A549 (cell line): ENCODE results near the gene HSPA1A. TPM values are rescaled to one million over a fixed set of nuclear protein-coding genes. Genes with fewer than 3 reads are reported as not detected.

Source experiments
- ATAC-seq, 2 experiments: fragments of 200-7000 bp in 1 of 2; fragments of >200 bp in 1 of 2; cut with Nextera tagmentation in 1 of 2; cut with Tn5 transposase in 1 of 2; 3 replicates each; pipeline versions ENCODE4 v1.8.0 to v1.9.1; 2018 to 2020; ENCODE audit warnings: mild to moderate bottlenecking in 1 of 2, moderate library complexity in 1 of 2
- CTCF ChIA-PET: fragments of 300-600 bp; sonication (Branson Sonifier 250); formaldehyde crosslinking; extraction: SDS; loops from one replicate; lab custom pipeline; 2021; ENCODE audit warnings: antibody characterized with exemption, inconsistent platforms; lab: Yijun Ruan, JAX
- POLR2A ChIA-PET: fragments of 350-600 bp; formaldehyde crosslinking; extraction: SDS; loops from one replicate; lab custom pipeline; 2021; ENCODE audit warnings: antibody characterized with exemption, inconsistent platforms; lab: Yijun Ruan, JAX
- DNase-seq, 2 experiments: peaks; one replicate each; pipeline versions ENCODE4 v3.0.0 to v3.0.0-alpha.2; 2011 to 2016; ENCODE audit warnings: low read depth in 1 of 2, low spot score in 1 of 2
- FAIRE-seq: peaks from 2 replicates; lab custom pipeline; 2011; peaks lifted over from hg19 to GRCh38; lab: Jason Lieb, UNC
- H3K27ac ChIP-seq, 2 experiments: fragments of >200 bp; sonication (Bioruptor Twin); formaldehyde crosslinking; 3 replicates each; pipeline ENCODE4 v1.5.1; 2016 to 2017
- H3K4me1 ChIP-seq: fragments of >200 bp; sonication (Bioruptor Twin); formaldehyde crosslinking; 3 replicates; pipeline ENCODE4 v1.6.1; 2016
- H3K4me2 ChIP-seq: fragments of >200 bp; sonication (Bioruptor Twin); formaldehyde crosslinking; 3 replicates; pipeline ENCODE4 v1.6.1; 2016
- H3K4me3 ChIP-seq: fragments of >200 bp; sonication (Bioruptor Twin); formaldehyde crosslinking; 3 replicates; pipeline ENCODE4 v1.5.1; 2016
- H3K9me3 ChIP-seq: fragments of >200 bp; sonication (Bioruptor Twin); formaldehyde crosslinking; 3 replicates; pipeline ENCODE4 v1.6.1; 2016
- CBX2 ChIP-seq: fragments of 200-600 bp; sonication (generic); IDR thresholded peaks from 2 replicates; pipeline ENCODE4 v1.6.1; 2016; ENCODE audit warnings: low read depth, mild to moderate bottlenecking, borderline replicate concordance
- CEBPB ChIP-seq, 2 experiments: fragments of >200 bp in 1 of 2; sonication (Bioruptor Twin) in 1 of 2; formaldehyde crosslinking in 1 of 2; IDR thresholded peaks; 2 replicates each; pipeline ENCODE4 v1.6.1; 2012 to 2016
- CHD2 ChIP-seq: fragments of 150-350 bp; IDR thresholded peaks from 2 replicates; pipeline ENCODE4 v1.6.1; 2014; ENCODE audit warnings: low read length; ENCODE audit not compliant: partially characterized antibody
- CHD4 ChIP-seq: fragments of 200-600 bp; sonication (generic); IDR thresholded peaks from 2 replicates; pipeline ENCODE4 v1.6.1; 2016; ENCODE audit warnings: antibody characterized with exemption, mild to moderate bottlenecking, borderline replicate concordance
- EHF ChIP-seq: fragments of 250-450 bp; sonication (Bioruptor Pico); IDR thresholded peaks from 2 replicates; pipeline ENCODE4 v1.5.0; 2020; ENCODE audit warnings: mild to moderate bottlenecking
- FOSL2 ChIP-seq, 2 experiments: fragments of 450-650 bp in 1 of 2; fragments of >200 bp in 1 of 2; sonication (Bioruptor Twin) in 1 of 2; formaldehyde crosslinking; IDR thresholded peaks; 2 replicates each; pipeline versions ENCODE4 v1.5.0 to v1.6.1; 2016 to 2020; ENCODE audit warnings: mild to moderate bottlenecking in 1 of 2, moderate library complexity in 1 of 2
- JUN ChIP-seq, 2 experiments: fragments of >200 bp; sonication (Bioruptor Twin); formaldehyde crosslinking; IDR thresholded peaks; 2 replicates in 1 of 2; 3 replicates in 1 of 2; pipeline ENCODE4 v1.6.1; 2016 to 2017
- MAZ ChIP-seq: fragments of 150-350 bp; IDR thresholded peaks from 2 replicates; pipeline ENCODE4 v1.6.1; 2014; ENCODE audit warnings: antibody characterized with exemption, low read depth, low read length, borderline replicate concordance
- NFE2L2 ChIP-seq: fragments of 150-350 bp; conservative IDR thresholded peaks from 2 replicates; pipeline ENCODE4 v1.6.1; 2014; ENCODE audit warnings: low read length
- NPAS2 ChIP-seq: fragments of 250-450 bp; sonication (Bioruptor Pico); IDR thresholded peaks from 2 replicates; pipeline ENCODE4 v1.8.0; 2022; ENCODE audit warnings: mild to moderate bottlenecking, moderate library complexity, borderline replicate concordance
- PHF8 ChIP-seq: fragments of 200-600 bp; sonication (generic); IDR thresholded peaks from 2 replicates; pipeline ENCODE4 v1.6.1; 2016; ENCODE audit warnings: low read depth, mild to moderate bottlenecking, antibody characterized with exemption, moderate library complexity, borderline replicate concordance
- POLR2AphosphoS2 ChIP-seq: conservative IDR thresholded peaks from 2 replicates; pipeline ENCODE4 v1.6.1; 2012; ENCODE audit warnings: low read length, improper control_type of control experiment, inconsistent platforms
- RFX5 ChIP-seq: fragments of 450-650 bp; IDR thresholded peaks from 2 replicates; pipeline ENCODE4 v1.7.1; 2014; ENCODE audit warnings: antibody characterized with exemption, mild to moderate bottlenecking, moderate library complexity
- SMC3 ChIP-seq: fragments of >200 bp; sonication (Bioruptor Twin); formaldehyde crosslinking; IDR thresholded peaks from 3 replicates; pipeline ENCODE4 v1.6.1; 2018; ENCODE audit warnings: inconsistent platforms
- SREBF2 ChIP-seq: fragments of 450-650 bp; IDR thresholded peaks from 2 replicates; pipeline ENCODE4 v1.6.1; 2014; ENCODE audit warnings: mild to moderate bottlenecking, moderate library complexity
- TFCP2L1 ChIP-seq: fragments of 250-450 bp; sonication (Bioruptor Pico); IDR thresholded peaks from 2 replicates; pipeline ENCODE4 v1.5.0; 2021; ENCODE audit warnings: mild to moderate bottlenecking
- ZFP36 ChIP-seq: fragments of 450-650 bp; IDR thresholded peaks from 2 replicates; pipeline ENCODE4 v1.6.1; 2014; ENCODE audit warnings: borderline replicate concordance; ENCODE audit not compliant: partially characterized antibody
- WGBS: methylation state at CpG from one replicate; pipeline ENCODE4 v1.1.6; 2017; ENCODE audit errors: missing lambda C conversion rate; 5-methylcytosine and 5-hydroxymethylcytosine counted together
- polyA plus RNA-seq, 4 experiments: library from polyadenylated mRNA; depleted of rRNA in 3 of 4; stranded (reverse); fragments of >200 nt; fragmentation: RNase III in 1 of 4; extraction: RNeasy Plus Mini Kit Qiagen cat#74134 plus additional on column Dnase treatment in 1 of 4; gene quantifications; 2 replicates in 3 of 4; 3 replicates in 1 of 4; pipeline ENCODE4 v1.2.3, GENCODE V29; 2011 to 2017
- TF ChIP-seq, protein P1 (sequence below): fragments of 200-600 bp; sonication (generic); IDR thresholded peaks from 2 replicates; pipeline ENCODE4 v1.6.1; 2016; ENCODE audit warnings: antibody characterized with exemption, mild to moderate bottlenecking, moderate library complexity
- TF ChIP-seq, protein P2 (sequence below): fragments of 250-450 bp; sonication (Bioruptor Pico); IDR thresholded peaks from 2 replicates; pipeline ENCODE4 v1.5.0; 2021; ENCODE audit warnings: mild to moderate bottlenecking, moderate library complexity, borderline replicate concordance
- TF ChIP-seq, protein P3 (sequence below): fragments of >200 bp; sonication (Bioruptor Twin); formaldehyde crosslinking; IDR thresholded peaks from 3 replicates; pipeline ENCODE4 v1.5.1; 2016

Gene HSPA1A
- polyA plus RNA-seq, 2 of the 4 experiments (the other 2 are of a cell fraction), result 122 to 204 TPM

DNA sequence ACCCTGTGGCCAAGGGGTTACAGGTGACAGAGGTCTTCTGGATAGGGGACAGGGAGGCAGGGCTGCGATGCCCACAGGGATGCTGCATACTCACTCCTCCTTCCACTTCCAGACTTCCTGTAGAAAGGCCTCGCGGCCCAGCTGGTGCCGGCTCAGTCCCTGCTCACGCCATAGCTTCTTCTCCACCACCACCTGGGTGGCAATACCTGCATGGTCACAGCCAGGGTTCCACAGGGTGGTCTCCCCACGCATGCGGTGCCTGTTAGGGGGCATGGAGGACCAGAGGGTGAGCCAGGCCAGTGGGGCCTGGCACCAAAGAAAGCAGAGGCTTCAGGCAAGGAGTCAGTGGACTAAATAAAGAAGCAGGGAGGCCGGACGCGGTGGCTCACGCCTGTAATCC lies 29.9 kb upstream of the HSPA1A start:
- 97% methylated on average over 4 of the region's 11 CpGs for WGBS
- no peak for TF ChIP-seq SMC3
- no peak for TF ChIP-seq TFCP2L1 (CRISPR knock-in tag)
- no peak for TF ChIP-seq MAZ
- TF ChIP-seq CHD2, result no peak
- no peak for TF ChIP-seq NFE2L2
- TF ChIP-seq ZFP36, result no peak
- TF ChIP-seq CBX2, result no peak
- TF ChIP-seq FOSL2 (IDR thresholded peaks at IDR 0.05), result no peak
- no peak for TF ChIP-seq FOSL2 (CRISPR knock-in tag; IDR thresholded peaks at IDR 0.05)
- TF ChIP-seq PHF8, result no peak
- no peak for TF ChIP-seq NPAS2 (CRISPR knock-in tag)
- no peak for TF ChIP-seq JUN (IDR thresholded peaks at IDR 0.05)
- TF ChIP-seq RFX5, result no peak
- no peak for TF ChIP-seq SREBF2
- TF ChIP-seq, protein P1, sequence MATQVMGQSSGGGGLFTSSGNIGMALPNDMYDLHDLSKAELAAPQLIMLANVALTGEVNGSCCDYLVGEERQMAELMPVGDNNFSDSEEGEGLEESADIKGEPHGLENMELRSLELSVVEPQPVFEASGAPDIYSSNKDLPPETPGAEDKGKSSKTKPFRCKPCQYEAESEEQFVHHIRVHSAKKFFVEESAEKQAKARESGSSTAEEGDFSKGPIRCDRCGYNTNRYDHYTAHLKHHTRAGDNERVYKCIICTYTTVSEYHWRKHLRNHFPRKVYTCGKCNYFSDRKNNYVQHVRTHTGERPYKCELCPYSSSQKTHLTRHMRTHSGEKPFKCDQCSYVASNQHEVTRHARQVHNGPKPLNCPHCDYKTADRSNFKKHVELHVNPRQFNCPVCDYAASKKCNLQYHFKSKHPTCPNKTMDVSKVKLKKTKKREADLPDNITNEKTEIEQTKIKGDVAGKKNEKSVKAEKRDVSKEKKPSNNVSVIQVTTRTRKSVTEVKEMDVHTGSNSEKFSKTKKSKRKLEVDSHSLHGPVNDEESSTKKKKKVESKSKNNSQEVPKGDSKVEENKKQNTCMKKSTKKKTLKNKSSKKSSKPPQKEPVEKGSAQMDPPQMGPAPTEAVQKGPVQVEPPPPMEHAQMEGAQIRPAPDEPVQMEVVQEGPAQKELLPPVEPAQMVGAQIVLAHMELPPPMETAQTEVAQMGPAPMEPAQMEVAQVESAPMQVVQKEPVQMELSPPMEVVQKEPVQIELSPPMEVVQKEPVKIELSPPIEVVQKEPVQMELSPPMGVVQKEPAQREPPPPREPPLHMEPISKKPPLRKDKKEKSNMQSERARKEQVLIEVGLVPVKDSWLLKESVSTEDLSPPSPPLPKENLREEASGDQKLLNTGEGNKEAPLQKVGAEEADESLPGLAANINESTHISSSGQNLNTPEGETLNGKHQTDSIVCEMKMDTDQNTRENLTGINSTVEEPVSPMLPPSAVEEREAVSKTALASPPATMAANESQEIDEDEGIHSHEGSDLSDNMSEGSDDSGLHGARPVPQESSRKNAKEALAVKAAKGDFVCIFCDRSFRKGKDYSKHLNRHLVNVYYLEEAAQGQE, result no peak
- no peak for TF ChIP-seq POLR2AphosphoS2
- TF ChIP-seq EHF (CRISPR knock-in tag), result no peak
- Histone ChIP-seq H3K4me2 (no peak overlapping the region), H3K4me3 (no peak overlapping the region), H3K4me1 (no peaks in the 10 kb centered on the region), H3K27ac (no peak overlapping the region), H3K9me3 (no peaks in the 10 kb centered on the region)
- POLR2A ChIA-PET, result interaction anchor here (1.4 to 1.5 kb wide), 2 partner anchors 30 to 42 kb away, joined by 3 read pairs; partner anchors contain the start of genes HSPA1A, HSPA1B and HSPA1L
- no peak for FAIRE-seq
- CTCF ChIA-PET, result interaction anchor here (0.6 to 1.7 kb wide), 8 partner anchors 9 to 45 kb away, joined by 3 to 6 read pairs (median 4); partner anchors contain the start of gene VARS1
- no peak for ATAC-seq
- DNase-seq, result no peak

DNA sequence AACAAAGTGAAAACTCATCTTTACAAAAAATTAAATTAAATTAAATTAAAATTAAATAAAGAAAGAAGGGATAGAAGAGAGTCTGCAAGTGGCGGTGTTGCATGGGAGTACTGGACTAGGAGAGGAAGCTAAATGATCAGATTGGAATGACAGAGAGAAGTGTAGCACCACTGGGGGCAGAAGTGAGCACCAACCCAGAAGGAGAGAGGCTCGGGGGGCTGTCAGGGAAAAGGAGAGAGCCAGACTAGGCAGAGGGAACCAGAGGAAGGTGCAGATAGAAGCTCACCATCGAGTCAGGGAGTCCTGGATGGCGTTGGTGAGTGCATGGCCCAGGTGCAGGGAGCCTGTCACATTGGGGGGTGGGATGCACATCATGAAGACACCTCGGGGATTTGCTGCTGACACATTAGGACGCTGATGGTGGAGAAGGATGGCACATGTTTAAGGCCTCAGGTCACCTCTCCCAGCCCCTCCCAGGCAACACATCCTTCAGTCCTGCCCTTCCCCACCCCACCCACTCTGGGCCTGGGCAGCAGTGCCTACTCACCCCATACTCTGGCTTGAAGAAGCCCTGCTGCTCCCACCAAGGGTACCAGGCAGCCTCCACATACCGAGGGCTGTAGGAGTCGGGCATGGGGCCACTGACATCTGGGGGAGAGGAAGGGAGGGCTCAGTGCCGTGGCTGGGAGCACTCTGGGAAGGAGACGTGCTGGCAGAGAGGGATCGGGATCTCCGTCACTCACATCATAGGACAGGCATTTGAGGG lies 23.8 kb upstream of the HSPA1A start:
- Histone ChIP-seq H3K4me2 (no peak overlapping the region), H3K9me3 (no peaks in the 10 kb centered on the region), H3K4me3 (no peak overlapping the region), H3K4me1 (peaks cover 23% of the 10 kb centered on the region; the same call in 2 of the 3 replicates), H3K27ac (no peak overlapping the region)
- ATAC-seq (peak; percentile 38 to 70; a peak in 3 of 6 replicates), DNase-seq (peak; percentile 33 to 77), FAIRE-seq (no peak)
- ChIA-PET CTCF (interaction anchor here (0.9 to 2.8 kb wide), 15 partner anchors 11 to 93 kb away, joined by 3 to 18 read pairs (median 4); partner anchors contain the start of genes CLIC1, DDAH2, HSPA1A and HSPA1L), POLR2A (interaction anchor here (0.5 to 1.9 kb wide), 4 partner anchors 24 to 52 kb away, joined by 3 to 8 read pairs (median 4); partner anchors contain the start of genes HSPA1A, HSPA1B and HSPA1L)
- 69% methylated on average over 12 of the region's 12 CpGs for whole genome bisulfite sequencing
- TF ChIP-seq PHF8 (no peak), SMC3 (0 out of 3 replicates have a peak, but pooled peaks have one; percentile 22), CEBPB (IDR thresholded peaks at IDR 0.05) (no peak), CHD4 (no peak)
- TF ChIP-seq, protein P2, sequence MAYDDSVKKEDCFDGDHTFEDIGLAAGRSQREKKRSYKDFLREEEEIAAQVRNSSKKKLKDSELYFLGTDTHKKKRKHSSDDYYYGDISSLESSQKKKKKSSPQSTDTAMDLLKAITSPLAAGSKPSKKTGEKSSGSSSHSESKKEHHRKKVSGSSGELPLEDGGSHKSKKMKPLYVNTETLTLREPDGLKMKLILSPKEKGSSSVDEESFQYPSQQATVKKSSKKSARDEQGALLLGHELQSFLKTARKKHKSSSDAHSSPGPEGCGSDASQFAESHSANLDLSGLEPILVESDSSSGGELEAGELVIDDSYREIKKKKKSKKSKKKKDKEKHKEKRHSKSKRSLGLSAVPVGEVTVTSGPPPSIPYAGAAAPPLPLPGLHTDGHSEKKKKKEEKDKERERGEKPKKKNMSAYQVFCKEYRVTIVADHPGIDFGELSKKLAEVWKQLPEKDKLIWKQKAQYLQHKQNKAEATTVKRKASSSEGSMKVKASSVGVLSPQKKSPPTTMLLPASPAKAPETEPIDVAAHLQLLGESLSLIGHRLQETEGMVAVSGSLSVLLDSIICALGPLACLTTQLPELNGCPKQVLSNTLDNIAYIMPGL (CRISPR knock-in tag), result no peak
- TF ChIP-seq, protein P3, sequence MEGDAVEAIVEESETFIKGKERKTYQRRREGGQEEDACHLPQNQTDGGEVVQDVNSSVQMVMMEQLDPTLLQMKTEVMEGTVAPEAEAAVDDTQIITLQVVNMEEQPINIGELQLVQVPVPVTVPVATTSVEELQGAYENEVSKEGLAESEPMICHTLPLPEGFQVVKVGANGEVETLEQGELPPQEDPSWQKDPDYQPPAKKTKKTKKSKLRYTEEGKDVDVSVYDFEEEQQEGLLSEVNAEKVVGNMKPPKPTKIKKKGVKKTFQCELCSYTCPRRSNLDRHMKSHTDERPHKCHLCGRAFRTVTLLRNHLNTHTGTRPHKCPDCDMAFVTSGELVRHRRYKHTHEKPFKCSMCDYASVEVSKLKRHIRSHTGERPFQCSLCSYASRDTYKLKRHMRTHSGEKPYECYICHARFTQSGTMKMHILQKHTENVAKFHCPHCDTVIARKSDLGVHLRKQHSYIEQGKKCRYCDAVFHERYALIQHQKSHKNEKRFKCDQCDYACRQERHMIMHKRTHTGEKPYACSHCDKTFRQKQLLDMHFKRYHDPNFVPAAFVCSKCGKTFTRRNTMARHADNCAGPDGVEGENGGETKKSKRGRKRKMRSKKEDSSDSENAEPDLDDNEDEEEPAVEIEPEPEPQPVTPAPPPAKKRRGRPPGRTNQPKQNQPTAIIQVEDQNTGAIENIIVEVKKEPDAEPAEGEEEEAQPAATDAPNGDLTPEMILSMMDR, result peak; percentile 49
- TF ChIP-seq, protein P1, result no peak
- TF ChIP-seq, all 56 proteins: peak for 2
